ENCODE results near the gene CEP68.

CEP68 gene

GRCh38 chr2:65075176-65075575 lies 19.0 kb downstream of the CEP68 start:
- DNase-seq (ENCODE audit: insufficient read length, low spot score), result no peak
- no peak for TF ChIP-seq PAX5 (IDR thresholded peaks at IDR 0.05; ENCODE audit: insufficient read depth, low read length, severe bottlenecking)
- TF ChIP-seq SPI1 (IDR thresholded peaks at IDR 0.05; ENCODE audit: low read depth, low read length), result no peak
- no peak for TF ChIP-seq TAF1 (IDR thresholded peaks at IDR 0.05; ENCODE audit: low read depth, low read length)
- TF ChIP-seq POLR2A (IDR thresholded peaks at IDR 0.05; ENCODE audit: low read depth, low read length), result no peak
- no peak for TF ChIP-seq POLR2AphosphoS5 (IDR thresholded peaks at IDR 0.05; ENCODE audit: low read depth, low read length)
- no peak for TF ChIP-seq POU2F2 (IDR thresholded peaks at IDR 0.05; ENCODE audit: low read depth, low read length)
- FAIRE-seq, result no peak

GRCh38 chr2:65075605-65076344 lies 19.6 kb downstream of the CEP68 start:
- DNase-seq (ENCODE audit: insufficient read length, low spot score), result no peak
- no peak for FAIRE-seq

GRCh38 chr2:65076345-65076710 lies 20.1 kb downstream of the CEP68 start:
- DNase-seq (ENCODE audit: insufficient read length, low spot score) (no peak), FAIRE-seq (no peak)
- TF ChIP-seq PAX5 (IDR thresholded peaks at IDR 0.05; ENCODE audit: insufficient read depth, low read length, severe bottlenecking) (no peak), POLR2AphosphoS5 (IDR thresholded peaks at IDR 0.05; ENCODE audit: low read depth, low read length) (no peak), POLR2A (IDR thresholded peaks at IDR 0.05; ENCODE audit: low read depth, low read length) (no peak), SPI1 (IDR thresholded peaks at IDR 0.05; ENCODE audit: low read depth, low read length) (no peak), TAF1 (IDR thresholded peaks at IDR 0.05; ENCODE audit: low read depth, low read length) (no peak), POU2F2 (IDR thresholded peaks at IDR 0.05; ENCODE audit: low read depth, low read length) (no peak)

More at GRCh38 chr2:65075605-65076344, 19.6 kb downstream of the CEP68 start:
- TF ChIP-seq SPI1 (IDR thresholded peaks at IDR 0.05; ENCODE audit: low read depth, low read length) (no peak), POLR2A (IDR thresholded peaks at IDR 0.05; ENCODE audit: low read depth, low read length) (no peak)

- FAIRE-seq (no peak), DNase-seq (ENCODE audit: insufficient read length, low spot score) (no peak)
- TF ChIP-seq POU2F2 (IDR thresholded peaks at IDR 0.05; ENCODE audit: low read depth, low read length), result no peak
- no peak for TF ChIP-seq TAF1 (IDR thresholded peaks at IDR 0.05; ENCODE audit: low read depth, low read length)
- no peak for TF ChIP-seq POLR2AphosphoS5 (IDR thresholded peaks at IDR 0.05; ENCODE audit: low read depth, low read length)
- no peak for TF ChIP-seq SPI1 (IDR thresholded peaks at IDR 0.05; ENCODE audit: low read depth, low read length)
- TF ChIP-seq POLR2A (IDR thresholded peaks at IDR 0.05; ENCODE audit: low read depth, low read length), result no peak; the same call in 1 of the 2 replicates
- no peak for TF ChIP-seq PAX5 (IDR thresholded peaks at IDR 0.05; ENCODE audit: insufficient read depth, low read length, severe bottlenecking)
Observed at GRCh38 chr2:65077898-65078297, 21.7 kb downstream of the CEP68 start.

- FAIRE-seq, result no peak
- DNase-seq (ENCODE audit: insufficient read length, low spot score), result no peak
Observed at GRCh38 chr2:65079017-65079416, 22.8 kb downstream of the CEP68 start.

GRCh38 chr2:65081232-65081685 lies 25.0 kb downstream of the CEP68 start:
- no peak for FAIRE-seq
- no peak for DNase-seq (ENCODE audit: insufficient read length, low spot score)
- TF ChIP-seq POLR2AphosphoS5 (IDR thresholded peaks at IDR 0.05; ENCODE audit: low read depth, low read length) (peak; percentile 78), SPI1 (IDR thresholded peaks at IDR 0.05; ENCODE audit: low read depth, low read length) (no peak), PAX5 (IDR thresholded peaks at IDR 0.05; ENCODE audit: insufficient read depth, low read length, severe bottlenecking) (no peak), POLR2A (IDR thresholded peaks at IDR 0.05; ENCODE audit: low read depth, low read length) (0 out of 2 replicates have a peak, but pooled peaks have one; percentile 14)

More at GRCh38 chr2:65079017-65079416, 22.8 kb downstream of the CEP68 start:
- TF ChIP-seq POLR2AphosphoS5 (IDR thresholded peaks at IDR 0.05; ENCODE audit: low read depth, low read length), result peak; percentile 60; the same call in 1 of the 2 replicates
- no peak for TF ChIP-seq POU2F2 (IDR thresholded peaks at IDR 0.05; ENCODE audit: low read depth, low read length)
- TF ChIP-seq PAX5 (IDR thresholded peaks at IDR 0.05; ENCODE audit: insufficient read depth, low read length, severe bottlenecking), result no peak
- TF ChIP-seq TAF1 (IDR thresholded peaks at IDR 0.05; ENCODE audit: low read depth, low read length), result no peak
- no peak for TF ChIP-seq POLR2A (IDR thresholded peaks at IDR 0.05; ENCODE audit: low read depth, low read length)
- TF ChIP-seq SPI1 (IDR thresholded peaks at IDR 0.05; ENCODE audit: low read depth, low read length), result no peak

GRCh38 chr2:65085148-65085547 lies 28.9 kb downstream of the CEP68 start:
- TF ChIP-seq TAF1 (IDR thresholded peaks at IDR 0.05; ENCODE audit: low read depth, low read length) (no peak), POLR2A (IDR thresholded peaks at IDR 0.05; ENCODE audit: low read depth, low read length) (no peak), SPI1 (IDR thresholded peaks at IDR 0.05; ENCODE audit: low read depth, low read length) (no peak), POU2F2 (IDR thresholded peaks at IDR 0.05; ENCODE audit: low read depth, low read length) (no peak), PAX5 (IDR thresholded peaks at IDR 0.05; ENCODE audit: insufficient read depth, low read length, severe bottlenecking) (no peak)
- no peak for FAIRE-seq
- DNase-seq (ENCODE audit: insufficient read length, low spot score), result no peak

- TF ChIP-seq SPI1 (IDR thresholded peaks at IDR 0.05; ENCODE audit: low read depth, low read length) (no peak), POLR2A (IDR thresholded peaks at IDR 0.05; ENCODE audit: low read depth, low read length) (no peak), TAF1 (IDR thresholded peaks at IDR 0.05; ENCODE audit: low read depth, low read length) (no peak), PAX5 (IDR thresholded peaks at IDR 0.05; ENCODE audit: insufficient read depth, low read length, severe bottlenecking) (no peak)
- DNase-seq (ENCODE audit: insufficient read length, low spot score) (no peak), FAIRE-seq (no peak)
Observed at GRCh38 chr2:65092791-65093190, 36.6 kb downstream of the CEP68 start.

GRCh38 chr2:65093211-65093610 lies 37.0 kb downstream of the CEP68 start:
- no peak for FAIRE-seq

GRCh38 chr2:65096948-65097347 lies 40.7 kb downstream of the CEP68 start:
- DNase-seq (ENCODE audit: insufficient read length, low spot score), result no peak
- no peak for TF ChIP-seq TAF1 (IDR thresholded peaks at IDR 0.05; ENCODE audit: low read depth, low read length)
- no peak for TF ChIP-seq POU2F2 (IDR thresholded peaks at IDR 0.05; ENCODE audit: low read depth, low read length)
- no peak for TF ChIP-seq SPI1 (IDR thresholded peaks at IDR 0.05; ENCODE audit: low read depth, low read length)
- TF ChIP-seq PAX5 (IDR thresholded peaks at IDR 0.05; ENCODE audit: insufficient read depth, low read length, severe bottlenecking), result no peak
- TF ChIP-seq POLR2A (IDR thresholded peaks at IDR 0.05; ENCODE audit: low read depth, low read length), result no peak
- TF ChIP-seq POLR2AphosphoS5 (IDR thresholded peaks at IDR 0.05; ENCODE audit: low read depth, low read length), result no peak
- no peak for FAIRE-seq

More at GRCh38 chr2:65093211-65093610, 37.0 kb downstream of the CEP68 start:
- TF ChIP-seq PAX5 (IDR thresholded peaks at IDR 0.05; ENCODE audit: insufficient read depth, low read length, severe bottlenecking) (no peak), TAF1 (IDR thresholded peaks at IDR 0.05; ENCODE audit: low read depth, low read length) (no peak), POU2F2 (IDR thresholded peaks at IDR 0.05; ENCODE audit: low read depth, low read length) (no peak), SPI1 (IDR thresholded peaks at IDR 0.05; ENCODE audit: low read depth, low read length) (no peak), POLR2A (IDR thresholded peaks at IDR 0.05; ENCODE audit: low read depth, low read length) (no peak), POLR2AphosphoS5 (IDR thresholded peaks at IDR 0.05; ENCODE audit: low read depth, low read length) (no peak)
- DNase-seq (ENCODE audit: insufficient read length, low spot score), result no peak

Data from GM12891 (cell line).